Bronchial epithelial cell (primary cell): ENCODE data around the gene ERCC5. TPM values are rescaled to one million over a fixed set of nuclear protein-coding genes. Genes with fewer than 3 reads are reported as not detected.

Source experiments
- DNase-seq: peaks from one replicate; pipeline ENCODE4 v3.0.0-alpha.2; 2010; ENCODE audit warnings: low read depth
- FAIRE-seq: peaks from 2 replicates; lab custom pipeline; 2011; peaks lifted over from hg19 to GRCh38; lab: Jason Lieb, UNC
- H3K27me3 ChIP-seq: 2 replicates; pipeline ENCODE4 v1.5.1; 2011; ENCODE audit warnings: low read length; ENCODE audit not compliant: control insufficient read depth, insufficient read depth
- H3K36me3 ChIP-seq: 2 replicates; pipeline ENCODE4 v1.5.1; 2011; ENCODE audit warnings: low read length; ENCODE audit not compliant: control insufficient read depth, insufficient read depth
- H3K4me3 ChIP-seq: 2 replicates; pipeline ENCODE4 v1.5.1; 2011; ENCODE audit warnings: mild to moderate bottlenecking, low read depth, low read length, control low read depth
- CTCF ChIP-seq: IDR thresholded peaks from 2 replicates; pipeline ENCODE4 v1.5.1; 2011; ENCODE audit warnings: mild to moderate bottlenecking, moderate library complexity, low read length, control low read depth, inconsistent platforms; ENCODE audit not compliant: insufficient read depth, severe bottlenecking
- total RNA-seq: library from RNA; depleted of rRNA; stranded (reverse); fragments of >200 nt; gene quantifications from 2 replicates; pipeline ENCODE4 v1.2.1, GENCODE V29; 2014

Gene ERCC5
- total RNA-seq, 1 donor from 2014 or later = 41.3 TPM

GRCh38 chr13:102846261-102847015 is 606 bp downstream of the ERCC5 start:
- DNase-seq (peak; percentile 39), FAIRE-seq (no peak)
- peak overlapping the region; percentile 85 for H3K4me3 ChIP-seq
- no peak for TF ChIP-seq CTCF
- peaks cover 2% of the 10 kb centered on the region for H3K36me3 ChIP-seq
- no peaks in the 10 kb centered on the region for H3K27me3 ChIP-seq

GRCh38 chr13:102847272-102848234 is 1.7 kb downstream of the ERCC5 start:
- H3K4me3 ChIP-seq = peak overlapping the region; percentile 85
- H3K36me3 ChIP-seq = peaks cover 2% of the 10 kb centered on the region
- peak; percentile 56 for TF ChIP-seq CTCF
- no peak for FAIRE-seq
- DNase-seq = peak; percentile 44
- H3K27me3 ChIP-seq = no peaks in the 10 kb centered on the region

GRCh38 chr13:102848956-102849355 is 3.1 kb downstream of the ERCC5 start:
- no peak overlapping the region for H3K4me3 ChIP-seq
- TF ChIP-seq CTCF = no peak
- DNase-seq (no peak), FAIRE-seq (no peak)
- peaks cover 6% of the 10 kb centered on the region for H3K36me3 ChIP-seq
- H3K27me3 ChIP-seq = no peaks in the 10 kb centered on the region

GRCh38 chr13:102852556-102852955 is 6.7 kb downstream of the ERCC5 start:
- peaks cover 11% of the 10 kb centered on the region for H3K36me3 ChIP-seq
- DNase-seq (no peak), FAIRE-seq (no peak)
- no peak for TF ChIP-seq CTCF
- H3K27me3 ChIP-seq = no peaks in the 10 kb centered on the region
- no peak overlapping the region for H3K4me3 ChIP-seq

GRCh38 chr13:102854675-102855074 is 8.8 kb downstream of the ERCC5 start:
- FAIRE-seq (no peak), DNase-seq (no peak)
- peaks cover 13% of the 10 kb centered on the region for H3K36me3 ChIP-seq

More at GRCh38 chr13:102854675-102855074, 8.8 kb downstream of the ERCC5 start:
- TF ChIP-seq CTCF = no peak
- Histone ChIP-seq H3K27me3 (no peaks in the 10 kb centered on the region), H3K4me3 (no peak overlapping the region)
